Activated B cell treated with CpG ODN at 0.5 μM for 24 hours (primary cell): ENCODE measurements around the gene C19orf73. TPM values are rescaled to one million over a fixed set of nuclear protein-coding genes. Genes with fewer than 3 reads are reported as not detected.

ENCODE experiments used
- ATAC-seq: fragments of 200-7000 bp; cut with Tn5 transposase; one replicate; pipeline ENCODE4 v1.10.0; 2021; ENCODE audit warnings: low read depth, mild to moderate bottlenecking, moderate library complexity
- CTCF ChIA-PET: fragments of 350-600 bp; sonication (Branson Sonifier 250); formaldehyde crosslinking; loops from one replicate; lab custom pipeline; 2021; ENCODE audit warnings: antibody characterized with exemption; lab: Charles Lee
- POLR2A ChIA-PET: fragments of 350-600 bp; sonication (Branson Sonifier 250); formaldehyde crosslinking; loops from one replicate; lab custom pipeline; 2021; ENCODE audit warnings: antibody characterized with exemption; lab: Charles Lee
- DNase-seq: peaks from one replicate; pipeline ENCODE4 v3.0.0; 2022
- H3K27ac Mint-ChIP-seq: one replicate; pipeline ENCODE4 v1.8.0; 2020; ENCODE audit warnings: mixed read lengths
- H3K27me3 Mint-ChIP-seq: one replicate; pipeline ENCODE4 v1.8.0; 2021; ENCODE audit warnings: mixed read lengths
- H3K36me3 Mint-ChIP-seq: one replicate; pipeline ENCODE4 v1.8.0; 2021; ENCODE audit warnings: low read depth, mixed read lengths
- H3K4me1 Mint-ChIP-seq: one replicate; pipeline ENCODE4 v1.8.0; 2021; ENCODE audit warnings: mixed read lengths
- H3K4me3 Mint-ChIP-seq: one replicate; pipeline ENCODE4 v1.8.0; 2020; ENCODE audit warnings: mild to moderate bottlenecking, mixed read lengths
- H3K9me3 Mint-ChIP-seq: one replicate; pipeline ENCODE4 v1.8.0; 2020; ENCODE audit warnings: mixed read lengths
- CTCF ChIP-seq: fragments of 200-600 bp; IDR thresholded peaks from one replicate; pipeline ENCODE4 v1.8.0; 2022; ENCODE audit warnings: antibody characterized with exemption, mild to moderate bottlenecking
- intact Hi-C: fragments of 100-400 bp; cut with micrococcal nuclease; formaldehyde crosslinking; loops from one replicate; pipeline ENCODE4 v1.15.1; 2024
- total RNA-seq: library from RNA; stranded (reverse); gene quantifications from 2 replicates; pipeline ENCODE4 v1.2.3, GENCODE V29; 2022

Gene C19orf73
- 0.98 and 1.0 TPM in 2 replicates for total RNA-seq

- H3K36me3 Mint-ChIP-seq = no peaks in the 10 kb centered on the region
- ATAC-seq = peak; percentile 82
- H3K9me3 Mint-ChIP-seq = no peaks in the 10 kb centered on the region
- POLR2A ChIA-PET = interaction anchor here (1.3 kb wide), 1 partner anchor 21 kb away, joined by 3 read pairs; no protein-coding TSS in a partner anchor
- no peak for TF ChIP-seq CTCF
- peaks cover 44% of the 10 kb centered on the region for H3K4me1 Mint-ChIP-seq
- H3K4me3 Mint-ChIP-seq = peak within 1 kb of the TSS; percentile 84
- peak within 1 kb of the TSS; percentile 87 for H3K27ac Mint-ChIP-seq
- CTCF ChIA-PET = no interaction called here
- peaks cover 7% of the 10 kb centered on the region for H3K27me3 Mint-ChIP-seq
- DNase-seq = peak; percentile 96
- intact Hi-C loops = loop anchor here (1.0 to 10.0 kb wide), 7 partner anchors 10 to 756 kb away; partner anchors contain the start of genes AKT1S1, ALDH16A1, DBP and GYS1
Measured at GRCh38 chr19:49118565-49119410, at the start of gene C19orf73. TSS of gene C19orf73 (minus strand) at chr19:49119143. CDS start at chr19:49119022, 121 bp downstream.

- Mint-ChIP-seq H3K9me3 (no peaks in the 10 kb centered on the region), H3K27me3 (peaks cover 18% of the 10 kb centered on the region), H3K36me3 (no peaks in the 10 kb centered on the region), H3K4me3 (no peak overlapping the region), H3K27ac (no peak overlapping the region), H3K4me1 (no peaks in the 10 kb centered on the region)
- ATAC-seq (no peak), DNase-seq (no peak)
- intact Hi-C loops = no loop called here
- POLR2A ChIA-PET = no interaction called here
- no peak for TF ChIP-seq CTCF
- CTCF ChIA-PET = no interaction called here
Measured at GRCh38 chr19:49168421-49168820, 49.5 kb upstream of the C19orf73 start.

- ATAC-seq (no peak), DNase-seq (no peak)
- no peaks in the 10 kb centered on the region for H3K36me3 Mint-ChIP-seq
- ChIA-PET CTCF (no interaction called here), POLR2A (no interaction called here)
- peaks cover 18% of the 10 kb centered on the region for H3K27me3 Mint-ChIP-seq
- H3K4me3 Mint-ChIP-seq = no peak overlapping the region
- no peaks in the 10 kb centered on the region for H3K4me1 Mint-ChIP-seq
- TF ChIP-seq CTCF = no peak
- intact Hi-C loops = no loop called here
- no peaks in the 10 kb centered on the region for H3K9me3 Mint-ChIP-seq
- H3K27ac Mint-ChIP-seq = no peak overlapping the region
Measured at GRCh38 chr19:49167857-49168409, 49.0 kb upstream of the C19orf73 start.

- ChIA-PET POLR2A (no interaction called here), CTCF (no interaction called here)
- ATAC-seq = no peak
- Mint-ChIP-seq H3K4me1 (no peaks in the 10 kb centered on the region), H3K4me3 (no peak overlapping the region), H3K27ac (no peak overlapping the region), H3K9me3 (no peaks in the 10 kb centered on the region), H3K36me3 (no peaks in the 10 kb centered on the region), H3K27me3 (peaks cover 20% of the 10 kb centered on the region)
- no peak for TF ChIP-seq CTCF
- intact Hi-C loops = no loop called here
- DNase-seq = no peak
Measured at GRCh38 chr19:49165865-49166301, 46.9 kb upstream of the C19orf73 start.

GRCh38 chr19:49165111-49165750 lies 46.3 kb upstream of the C19orf73 start:
- no peak for DNase-seq
- Mint-ChIP-seq H3K4me3 (no peak overlapping the region), H3K36me3 (no peaks in the 10 kb centered on the region), H3K4me1 (no peaks in the 10 kb centered on the region), H3K9me3 (no peaks in the 10 kb centered on the region), H3K27ac (no peak overlapping the region), H3K27me3 (peaks cover 22% of the 10 kb centered on the region)
- TF ChIP-seq CTCF = no peak
- ChIA-PET CTCF (no interaction called here), POLR2A (no interaction called here)
- ATAC-seq = no peak
- intact Hi-C loops = no loop called here
